PFSK-1 (cell line): ENCODE data around the gene ATRN.

Experiments
- FOXP2 ChIP-seq: optimal IDR thresholded peaks from 2 replicates; pipeline ENCODE3; 2011; ENCODE audit warnings: borderline replicate concordance, control low read depth, inconsistent platforms; ENCODE audit not compliant: insufficient read depth; ENCODE audit errors: extremely low read length, extremely low read depth
- POLR2AphosphoS5 ChIP-seq: IDR thresholded peaks from 2 replicates; pipeline ENCODE4 v1.6.1; 2012; ENCODE audit warnings: low read depth, mild to moderate bottlenecking, control low read depth, low read length, moderate library complexity
- SIN3A ChIP-seq: IDR thresholded peaks from 2 replicates; pipeline ENCODE4 v1.6.1; 2012; ENCODE audit warnings: mild to moderate bottlenecking, low read length, moderate library complexity, borderline replicate concordance; ENCODE audit not compliant: insufficient read depth
- TAF1 ChIP-seq: IDR thresholded peaks from 2 replicates; pipeline ENCODE4 v1.6.1; 2012; ENCODE audit warnings: low read length, control low read depth, borderline replicate concordance; ENCODE audit not compliant: insufficient read depth
- TF ChIP-seq, protein P1 (sequence below), 2 experiments: IDR thresholded peaks; 2 replicates each; pipeline versions ENCODE4 v1.6.1 to v1.8.0; 2011 to 2012; ENCODE audit warnings: low read depth in 2 of 2, low read length in 2 of 2, control low read depth in 1 of 2, inconsistent platforms in 1 of 2, mild to moderate bottlenecking in 1 of 2, moderate library complexity in 1 of 2; ENCODE audit not compliant: insufficient read depth in 1 of 2

The ATRN gene

GRCh38 chr20:3661814-3662665, 191.2 kb downstream of the ATRN start:
- no peak for TF ChIP-seq FOXP2
- TF ChIP-seq TAF1, result no peak
- TF ChIP-seq, protein P1, sequence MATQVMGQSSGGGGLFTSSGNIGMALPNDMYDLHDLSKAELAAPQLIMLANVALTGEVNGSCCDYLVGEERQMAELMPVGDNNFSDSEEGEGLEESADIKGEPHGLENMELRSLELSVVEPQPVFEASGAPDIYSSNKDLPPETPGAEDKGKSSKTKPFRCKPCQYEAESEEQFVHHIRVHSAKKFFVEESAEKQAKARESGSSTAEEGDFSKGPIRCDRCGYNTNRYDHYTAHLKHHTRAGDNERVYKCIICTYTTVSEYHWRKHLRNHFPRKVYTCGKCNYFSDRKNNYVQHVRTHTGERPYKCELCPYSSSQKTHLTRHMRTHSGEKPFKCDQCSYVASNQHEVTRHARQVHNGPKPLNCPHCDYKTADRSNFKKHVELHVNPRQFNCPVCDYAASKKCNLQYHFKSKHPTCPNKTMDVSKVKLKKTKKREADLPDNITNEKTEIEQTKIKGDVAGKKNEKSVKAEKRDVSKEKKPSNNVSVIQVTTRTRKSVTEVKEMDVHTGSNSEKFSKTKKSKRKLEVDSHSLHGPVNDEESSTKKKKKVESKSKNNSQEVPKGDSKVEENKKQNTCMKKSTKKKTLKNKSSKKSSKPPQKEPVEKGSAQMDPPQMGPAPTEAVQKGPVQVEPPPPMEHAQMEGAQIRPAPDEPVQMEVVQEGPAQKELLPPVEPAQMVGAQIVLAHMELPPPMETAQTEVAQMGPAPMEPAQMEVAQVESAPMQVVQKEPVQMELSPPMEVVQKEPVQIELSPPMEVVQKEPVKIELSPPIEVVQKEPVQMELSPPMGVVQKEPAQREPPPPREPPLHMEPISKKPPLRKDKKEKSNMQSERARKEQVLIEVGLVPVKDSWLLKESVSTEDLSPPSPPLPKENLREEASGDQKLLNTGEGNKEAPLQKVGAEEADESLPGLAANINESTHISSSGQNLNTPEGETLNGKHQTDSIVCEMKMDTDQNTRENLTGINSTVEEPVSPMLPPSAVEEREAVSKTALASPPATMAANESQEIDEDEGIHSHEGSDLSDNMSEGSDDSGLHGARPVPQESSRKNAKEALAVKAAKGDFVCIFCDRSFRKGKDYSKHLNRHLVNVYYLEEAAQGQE (IDR thresholded peaks at IDR 0.05; ENCODE audit: insufficient read depth in 1 of 2, low read depth in 2 of 2, low read length in 2 of 2), result no peak
- TF ChIP-seq POLR2AphosphoS5, result no peak
- no peak for TF ChIP-seq SIN3A

DNA sequence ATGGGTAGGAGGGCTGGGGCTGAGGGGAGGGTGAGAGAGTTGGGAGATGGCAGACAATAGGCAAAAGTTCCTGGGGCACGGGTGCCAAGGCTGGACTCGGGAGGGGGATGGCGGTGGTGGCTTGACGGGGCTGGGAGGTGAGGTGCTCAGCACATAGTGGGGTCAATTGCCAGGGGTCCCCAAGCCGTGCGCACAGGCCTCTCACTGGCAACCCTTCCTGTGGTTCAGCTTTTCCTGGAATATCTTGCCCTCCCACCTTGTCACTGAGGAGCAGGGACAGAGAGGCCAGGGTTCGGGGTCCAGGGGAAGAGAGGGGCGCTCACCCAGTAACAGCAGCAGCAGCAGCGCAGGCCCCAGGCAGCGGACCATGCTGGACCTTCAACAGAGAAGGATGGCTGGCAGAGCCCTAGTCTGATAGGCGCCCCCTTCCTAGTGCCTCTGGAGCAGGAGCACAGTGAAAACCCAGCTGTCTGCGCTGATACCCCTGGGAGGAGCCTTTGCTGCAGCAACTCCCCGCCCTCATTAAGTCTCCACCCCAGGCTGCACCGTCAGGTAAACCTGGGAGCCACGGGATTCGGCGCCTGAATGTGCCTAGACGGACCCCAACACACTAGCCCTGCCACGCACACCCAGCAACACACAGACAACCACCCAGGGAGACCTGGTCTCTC, 192.3 kb downstream of the ATRN start, which contains the start of gene GFRA4:
TSS of gene GFRA4 (minus strand) at position 369 of the 671 bp plus-strand sequence. CDS start at position 369, 0 bp downstream.
- TF ChIP-seq, protein P1 (IDR thresholded peaks at IDR 0.05; ENCODE audit: insufficient read depth in 1 of 2, low read depth in 2 of 2, low read length in 2 of 2), result no peak
- TF ChIP-seq FOXP2, result no peak
- TF ChIP-seq TAF1, result no peak
- TF ChIP-seq SIN3A, result no peak
- TF ChIP-seq POLR2AphosphoS5, result no peak

GRCh38 chr20:3663858-3664257, 193.0 kb downstream of the ATRN start:
- TF ChIP-seq TAF1 (no peak), SIN3A (no peak), FOXP2 (no peak), POLR2AphosphoS5 (no peak)
- TF ChIP-seq, protein P1 (IDR thresholded peaks at IDR 0.05; ENCODE audit: insufficient read depth in 1 of 2, low read depth in 2 of 2, low read length in 2 of 2), result no peak

GRCh38 chr20:3667434-3668037, 196.7 kb downstream of the ATRN start:
- TF ChIP-seq, protein P1 (IDR thresholded peaks at IDR 0.05; ENCODE audit: insufficient read depth in 1 of 2, low read depth in 2 of 2, low read length in 2 of 2), result no peak
- TF ChIP-seq TAF1 (no peak), SIN3A (no peak), POLR2AphosphoS5 (no peak), FOXP2 (no peak)
